ENCODE results near the gene EML6. TPM values are rescaled to one million over a fixed set of nuclear protein-coding genes. Genes with fewer than 3 reads are reported as not detected.

Gene EML6
- polyA plus RNA-seq, 1 donor = 6.0 TPM

- no CpG with 5 or more reads among the region's 7 CpGs for WGBS (ENCODE audit: insufficient coverage, low lambda C conversion rate)
- DNase-seq = no peak
- Histone ChIP-seq H3K4me1 (ENCODE audit: control insufficient read depth, insufficient read depth, low read length) (no peaks in the 10 kb centered on the region), H3K27me3 (ENCODE audit: control insufficient read depth, insufficient read depth, low read length) (no peaks in the 10 kb centered on the region), H3K9me3 (ENCODE audit: control insufficient read depth, low read depth, low read length) (peaks cover 10% of the 10 kb centered on the region), H3K36me3 (ENCODE audit: control insufficient read depth, insufficient read depth, low read length) (no peaks in the 10 kb centered on the region), H3K4me3 (ENCODE audit: low read length) (no peak overlapping the region), H3K27ac (ENCODE audit: low read length) (no peak overlapping the region)
Observed at GRCh38 chr2:54939446-54940118, 216.1 kb downstream of the EML6 start.

DNA sequence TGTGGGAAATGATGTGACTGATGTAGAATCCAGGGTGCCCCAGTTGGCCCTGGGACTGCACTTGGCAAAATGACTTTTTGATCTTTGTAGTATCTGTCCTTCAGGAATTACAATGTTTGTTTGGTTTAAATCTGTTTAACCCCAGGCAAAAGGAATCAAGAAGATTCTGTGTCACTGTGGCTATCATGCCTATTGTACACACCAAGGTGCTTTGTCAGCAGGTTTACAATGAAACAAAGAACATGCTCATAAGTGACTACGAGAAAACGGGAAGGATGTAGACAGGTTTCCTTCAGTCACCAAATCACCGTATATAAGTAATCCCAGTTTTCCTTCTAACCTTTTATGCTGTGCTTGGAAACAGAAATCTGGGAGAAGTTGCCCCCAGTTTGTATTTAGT is 217.3 kb downstream of the EML6 start:
- peaks cover 10% of the 10 kb centered on the region for H3K9me3 ChIP-seq (ENCODE audit: control insufficient read depth, low read depth, low read length)
- DNase-seq = no peak
- no peaks in the 10 kb centered on the region for H3K27me3 ChIP-seq (ENCODE audit: control insufficient read depth, insufficient read depth, low read length)
- no peak overlapping the region for H3K4me3 ChIP-seq (ENCODE audit: low read length)
- no peaks in the 10 kb centered on the region for H3K4me1 ChIP-seq (ENCODE audit: control insufficient read depth, insufficient read depth, low read length)
- H3K36me3 ChIP-seq (ENCODE audit: control insufficient read depth, insufficient read depth, low read length) = no peaks in the 10 kb centered on the region
- WGBS (ENCODE audit: insufficient coverage, low lambda C conversion rate) = no CpG with 5 or more reads among the region's 3 CpGs
- no peak overlapping the region for H3K27ac ChIP-seq (ENCODE audit: low read length)

DNA sequence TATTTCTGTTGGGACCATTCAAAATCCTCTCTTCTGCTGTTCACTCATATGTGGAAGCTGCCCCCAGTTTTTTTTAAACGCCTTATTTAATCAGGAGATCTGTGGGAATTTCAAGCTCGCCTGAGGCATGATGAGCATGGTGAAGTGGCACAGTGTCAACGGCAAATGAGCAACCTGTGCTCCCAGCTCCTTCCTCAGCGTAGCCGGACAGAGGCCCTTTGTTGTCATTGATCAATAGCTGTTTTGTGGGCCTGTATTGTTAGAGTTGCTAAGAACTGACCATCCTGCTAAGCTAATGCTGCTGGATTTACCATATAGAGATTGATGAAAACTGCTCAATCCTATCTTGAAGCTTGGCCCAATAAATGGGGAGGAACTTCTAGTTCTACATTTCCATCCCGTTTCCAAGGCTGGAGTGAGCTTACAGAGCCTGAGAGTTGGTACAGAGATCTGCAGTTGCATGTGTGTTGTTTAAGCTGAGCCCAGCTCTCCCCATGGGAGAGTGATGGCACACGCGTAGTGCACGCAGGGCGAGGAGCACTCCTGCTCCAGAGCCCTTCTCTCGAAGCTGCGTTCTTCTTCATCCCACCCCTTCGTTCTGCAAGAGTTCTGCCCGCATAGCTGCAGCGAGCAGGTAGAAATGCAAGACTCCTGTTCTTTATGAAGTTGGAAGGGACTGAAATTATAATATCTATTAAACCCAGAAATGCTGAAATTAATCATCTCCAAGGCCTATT is 218.0 kb downstream of the EML6 start:
- WGBS (ENCODE audit: insufficient coverage, low lambda C conversion rate) = no CpG with 5 or more reads among the region's 15 CpGs
- H3K4me1 ChIP-seq (ENCODE audit: control insufficient read depth, insufficient read depth, low read length) = no peaks in the 10 kb centered on the region
- H3K4me3 ChIP-seq (ENCODE audit: low read length) = no peak overlapping the region
- no peak overlapping the region for H3K27ac ChIP-seq (ENCODE audit: low read length)
- no peaks in the 10 kb centered on the region for H3K27me3 ChIP-seq (ENCODE audit: control insufficient read depth, insufficient read depth, low read length)
- H3K36me3 ChIP-seq (ENCODE audit: control insufficient read depth, insufficient read depth, low read length) = no peaks in the 10 kb centered on the region
- peaks cover 10% of the 10 kb centered on the region for H3K9me3 ChIP-seq (ENCODE audit: control insufficient read depth, low read depth, low read length)
- DNase-seq = no peak

DNA sequence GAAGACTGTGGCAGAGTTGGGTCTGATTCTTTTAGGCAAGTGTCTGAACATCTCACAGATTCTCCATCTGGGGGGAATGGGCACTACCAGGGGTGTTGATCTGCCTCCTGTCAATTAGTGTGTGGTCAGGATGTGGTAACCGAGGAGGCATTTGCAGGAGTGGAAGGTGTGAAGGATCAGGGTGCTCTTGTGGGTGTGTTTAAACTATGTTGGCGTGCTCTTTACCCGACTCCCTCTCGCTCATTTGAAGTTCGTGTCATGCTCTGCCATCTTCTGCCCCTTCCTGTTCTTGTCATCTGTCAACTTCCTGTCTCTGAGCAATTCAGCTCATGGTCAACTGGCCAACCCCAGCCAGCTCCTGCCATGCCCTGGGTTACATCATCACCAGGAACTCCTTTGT is 218.9 kb downstream of the EML6 start:
- Histone ChIP-seq H3K27ac (ENCODE audit: low read length) (no peak overlapping the region), H3K9me3 (ENCODE audit: control insufficient read depth, low read depth, low read length) (peaks cover 3% of the 10 kb centered on the region), H3K36me3 (ENCODE audit: control insufficient read depth, insufficient read depth, low read length) (no peaks in the 10 kb centered on the region), H3K27me3 (ENCODE audit: control insufficient read depth, insufficient read depth, low read length) (no peaks in the 10 kb centered on the region), H3K4me3 (ENCODE audit: low read length) (no peak overlapping the region), H3K4me1 (ENCODE audit: control insufficient read depth, insufficient read depth, low read length) (no peaks in the 10 kb centered on the region)
- DNase-seq = no peak
- WGBS (ENCODE audit: insufficient coverage, low lambda C conversion rate) = no CpG with 5 or more reads among the region's 5 CpGs

DNA sequence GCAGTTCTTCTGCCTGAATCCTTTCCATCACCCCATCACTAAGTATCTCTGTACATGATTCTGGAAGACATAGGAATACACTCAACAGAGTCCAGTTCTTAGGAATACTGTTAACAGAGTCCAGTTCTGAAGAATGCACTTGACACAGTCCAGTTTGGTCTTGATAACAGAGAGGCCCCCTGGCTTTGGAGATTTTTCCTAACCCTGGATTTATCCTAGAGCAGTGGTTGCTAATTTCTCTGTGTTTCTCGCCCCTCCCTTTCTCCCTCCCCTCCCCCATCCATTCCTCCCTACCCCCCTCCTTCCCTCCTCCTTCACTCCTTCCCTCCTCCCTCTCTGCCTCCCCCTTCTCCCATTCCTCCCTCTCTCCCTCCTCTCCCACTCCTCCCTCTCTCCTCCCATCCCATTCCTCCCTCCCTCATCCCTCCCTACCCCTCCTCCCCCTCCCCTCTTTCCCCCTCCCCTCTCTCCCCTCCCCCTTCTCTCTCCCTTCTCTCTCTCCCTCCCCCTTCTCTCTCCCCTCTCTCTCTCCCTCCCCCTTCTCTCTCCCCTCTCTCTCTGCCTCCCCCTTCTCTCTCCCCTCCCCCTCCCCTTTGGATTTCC is 221.4 kb downstream of the EML6 start:
- Histone ChIP-seq H3K36me3 (ENCODE audit: control insufficient read depth, insufficient read depth, low read length) (no peaks in the 10 kb centered on the region), H3K4me1 (ENCODE audit: control insufficient read depth, insufficient read depth, low read length) (no peaks in the 10 kb centered on the region), H3K27ac (ENCODE audit: low read length) (no peak overlapping the region), H3K27me3 (ENCODE audit: control insufficient read depth, insufficient read depth, low read length) (no peaks in the 10 kb centered on the region), H3K9me3 (ENCODE audit: control insufficient read depth, low read depth, low read length) (no peaks in the 10 kb centered on the region), H3K4me3 (ENCODE audit: low read length) (no peak overlapping the region)
- no CpG with 5 or more reads among the region's 1 CpG for WGBS (ENCODE audit: insufficient coverage, low lambda C conversion rate)
- DNase-seq = no peak

GRCh38 chr2:54945391-54946219 is 222.1 kb downstream of the EML6 start:
- H3K4me1 ChIP-seq (ENCODE audit: control insufficient read depth, insufficient read depth, low read length) = no peaks in the 10 kb centered on the region
- no peaks in the 10 kb centered on the region for H3K36me3 ChIP-seq (ENCODE audit: control insufficient read depth, insufficient read depth, low read length)
- no peak overlapping the region for H3K27ac ChIP-seq (ENCODE audit: low read length)
- no CpG with 5 or more reads among the region's 8 CpGs for WGBS (ENCODE audit: insufficient coverage, low lambda C conversion rate)
- no peak overlapping the region for H3K4me3 ChIP-seq (ENCODE audit: low read length)
- DNase-seq = no peak
- no peaks in the 10 kb centered on the region for H3K9me3 ChIP-seq (ENCODE audit: control insufficient read depth, low read depth, low read length)
- no peaks in the 10 kb centered on the region for H3K27me3 ChIP-seq (ENCODE audit: control insufficient read depth, insufficient read depth, low read length)

- Histone ChIP-seq H3K36me3 (ENCODE audit: control insufficient read depth, insufficient read depth, low read length) (no peaks in the 10 kb centered on the region), H3K27ac (ENCODE audit: low read length) (no peak overlapping the region), H3K4me1 (ENCODE audit: control insufficient read depth, insufficient read depth, low read length) (no peaks in the 10 kb centered on the region), H3K27me3 (ENCODE audit: control insufficient read depth, insufficient read depth, low read length) (no peaks in the 10 kb centered on the region), H3K9me3 (ENCODE audit: control insufficient read depth, low read depth, low read length) (no peaks in the 10 kb centered on the region), H3K4me3 (ENCODE audit: low read length) (no peak overlapping the region)
- no CpG with 5 or more reads among the region's 9 CpGs for WGBS (ENCODE audit: insufficient coverage, low lambda C conversion rate)
- DNase-seq = no peak
Observed at GRCh38 chr2:54946220-54946805, 222.9 kb downstream of the EML6 start.

GRCh38 chr2:54947136-54947535 is 223.7 kb downstream of the EML6 start:
- Histone ChIP-seq H3K27me3 (ENCODE audit: control insufficient read depth, insufficient read depth, low read length) (no peaks in the 10 kb centered on the region), H3K9me3 (ENCODE audit: control insufficient read depth, low read depth, low read length) (no peaks in the 10 kb centered on the region), H3K36me3 (ENCODE audit: control insufficient read depth, insufficient read depth, low read length) (no peaks in the 10 kb centered on the region), H3K4me3 (ENCODE audit: low read length) (no peak overlapping the region), H3K4me1 (ENCODE audit: control insufficient read depth, insufficient read depth, low read length) (no peaks in the 10 kb centered on the region), H3K27ac (ENCODE audit: low read length) (no peak overlapping the region)
- WGBS (ENCODE audit: insufficient coverage, low lambda C conversion rate) = 86% methylated on average over 9 of the region's 11 CpGs
- DNase-seq = no peak

DNA sequence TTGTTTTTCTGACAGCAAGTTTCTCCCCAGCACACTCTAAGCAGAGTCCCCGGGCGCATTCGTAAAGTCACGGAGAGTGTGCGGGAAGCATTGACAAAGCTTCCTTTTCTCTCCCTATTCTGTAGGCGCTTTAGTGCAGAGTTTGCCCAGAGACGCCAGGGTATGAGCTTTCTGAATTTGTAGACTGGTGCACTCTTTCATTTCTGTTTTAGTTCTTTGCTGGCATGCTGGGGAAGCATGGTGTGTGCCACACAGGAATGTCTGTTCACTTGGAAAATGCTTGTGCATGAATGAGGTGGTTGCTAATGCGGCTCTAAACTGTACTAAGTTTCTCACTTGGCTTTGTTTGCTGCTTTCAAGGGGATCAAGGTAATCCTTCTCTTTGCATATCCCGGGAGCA is 224.2 kb downstream of the EML6 start:
- WGBS (ENCODE audit: insufficient coverage, low lambda C conversion rate) = no CpG with 5 or more reads among the region's 9 CpGs
- H3K4me3 ChIP-seq (ENCODE audit: low read length) = no peak overlapping the region
- H3K4me1 ChIP-seq (ENCODE audit: control insufficient read depth, insufficient read depth, low read length) = no peaks in the 10 kb centered on the region
- no peak for DNase-seq
- H3K36me3 ChIP-seq (ENCODE audit: control insufficient read depth, insufficient read depth, low read length) = no peaks in the 10 kb centered on the region
- no peaks in the 10 kb centered on the region for H3K9me3 ChIP-seq (ENCODE audit: control insufficient read depth, low read depth, low read length)
- H3K27me3 ChIP-seq (ENCODE audit: control insufficient read depth, insufficient read depth, low read length) = no peaks in the 10 kb centered on the region
- H3K27ac ChIP-seq (ENCODE audit: low read length) = no peak overlapping the region

GRCh38 chr2:54948120-54948519 is 224.7 kb downstream of the EML6 start:
- Histone ChIP-seq H3K4me3 (ENCODE audit: low read length) (no peak overlapping the region), H3K36me3 (ENCODE audit: control insufficient read depth, insufficient read depth, low read length) (no peaks in the 10 kb centered on the region), H3K27ac (ENCODE audit: low read length) (no peak overlapping the region), H3K27me3 (ENCODE audit: control insufficient read depth, insufficient read depth, low read length) (no peaks in the 10 kb centered on the region), H3K9me3 (ENCODE audit: control insufficient read depth, low read depth, low read length) (no peaks in the 10 kb centered on the region), H3K4me1 (ENCODE audit: control insufficient read depth, insufficient read depth, low read length) (no peaks in the 10 kb centered on the region)
- WGBS (ENCODE audit: insufficient coverage, low lambda C conversion rate) = no CpG with 5 or more reads among the region's 12 CpGs
- no peak for DNase-seq

Data from large intestine (tissue), 3 donors.